ENCODE measurements around the gene CD47. TPM values are rescaled to one million over a fixed set of nuclear protein-coding genes. Genes with fewer than 3 reads are reported as not detected.
A peak's percentile ranks its signal among the peaks of the same experiment; 100 is the strongest.

The CD47 gene
- total RNA-seq = 10 to 100 TPM; 88.7 to 91.6 TPM

DNA sequence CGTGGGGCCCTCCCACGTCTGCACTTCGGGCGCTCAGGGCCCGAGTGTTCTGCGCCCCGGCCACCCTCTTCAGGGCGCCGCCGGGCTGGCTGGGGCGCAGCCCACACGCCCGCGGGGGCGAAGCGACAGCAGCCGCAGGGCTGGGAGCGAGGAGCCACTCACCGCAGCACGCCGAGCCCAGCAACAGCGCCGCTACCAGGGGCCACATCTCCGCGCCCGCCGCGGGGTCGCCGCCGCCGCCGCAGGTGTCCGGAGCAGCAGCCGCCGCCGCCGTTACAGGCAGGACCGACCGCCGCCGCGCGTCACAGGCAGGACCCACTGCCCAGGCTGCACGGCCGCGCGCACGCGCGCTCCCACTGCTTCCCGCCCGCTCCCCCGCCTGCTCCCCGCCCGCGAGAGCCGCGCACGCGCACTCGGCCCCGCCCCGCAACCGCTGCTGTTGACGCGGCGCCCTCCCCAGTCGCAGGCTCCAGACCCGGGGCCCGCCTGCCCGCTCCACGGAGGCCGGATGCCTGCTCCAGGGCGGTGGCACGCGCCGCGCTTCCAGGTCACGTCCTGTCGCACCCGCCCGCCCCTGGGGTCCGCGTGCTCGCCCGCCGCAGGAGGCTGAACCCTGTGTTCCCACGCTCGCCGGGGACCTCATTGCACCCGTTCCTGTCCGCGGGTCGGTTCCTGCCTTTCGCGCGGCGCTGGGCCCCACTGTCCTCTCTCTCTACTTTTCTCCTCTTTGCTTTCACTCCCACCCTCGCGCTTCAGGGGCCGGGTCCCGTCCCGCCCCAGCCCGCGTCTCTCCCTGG is at the start of gene CD47:
Gene CD47 (minus strand): TSS at position 331 of the 797 bp plus-strand sequence. CDS start 123 bp downstream, at position 208.
- CTCF ChIA-PET = interaction anchor here (2.6 kb wide), 1 partner anchor 33 kb away, joined by 12 read pairs; no protein-coding TSS in a partner anchor
- POLR2A ChIA-PET = interaction anchor here (0.8 to 13.4 kb wide), 16 partner anchors 9 to 205 kb away, joined by 3 to 161 read pairs (median 6); partner anchors contain the start of gene HHLA2
- Mint-ChIP-seq H3K36me3 (ENCODE audit: low read depth) (peaks cover 9% of the 10 kb centered on the region), H3K27ac (peak within 1 kb of the TSS; percentile 99), H3K4me3 (no peak within 1 kb of the TSS), H3K9me3 (peaks cover 2% of the 10 kb centered on the region), H3K4me1 (ENCODE audit: low read depth) (peaks cover 33% of the 10 kb centered on the region), H3K27me3 (no peaks in the 10 kb centered on the region)
- TF ChIP-seq CTCF (IDR thresholded peaks at IDR 0.05) = no peak
- DNase-seq (peak; percentile 93), ATAC-seq (peak; percentile 68)
- intact Hi-C loops (cut with micrococcal nuclease) = no loop called here

- ChIA-PET CTCF (interaction anchor here (1.2 to 1.6 kb wide), 3 partner anchors 12 to 88 kb away, joined by 3 to 5 read pairs (median 5); no protein-coding TSS in a partner anchor), POLR2A (interaction anchor here (0.7 to 3.1 kb wide), 4 partner anchors 10 to 48 kb away, joined by 3 to 8 read pairs (median 6); no protein-coding TSS in a partner anchor)
- Mint-ChIP-seq H3K4me3 (no peak overlapping the region), H3K36me3 (ENCODE audit: low read depth) (peaks cover 88% of the 10 kb centered on the region), H3K9me3 (peaks cover 4% of the 10 kb centered on the region), H3K4me1 (ENCODE audit: low read depth) (peaks cover 56% of the 10 kb centered on the region), H3K27me3 (no peaks in the 10 kb centered on the region), H3K27ac (no peak overlapping the region)
- intact Hi-C loops (cut with micrococcal nuclease) = no loop called here
- TF ChIP-seq CTCF (IDR thresholded peaks at IDR 0.05) = no peak
- DNase-seq (no peak), ATAC-seq (no peak)
Observed at GRCh38 chr3:108137460-108137814, 46.6 kb upstream of the CD47 start.

DNA sequence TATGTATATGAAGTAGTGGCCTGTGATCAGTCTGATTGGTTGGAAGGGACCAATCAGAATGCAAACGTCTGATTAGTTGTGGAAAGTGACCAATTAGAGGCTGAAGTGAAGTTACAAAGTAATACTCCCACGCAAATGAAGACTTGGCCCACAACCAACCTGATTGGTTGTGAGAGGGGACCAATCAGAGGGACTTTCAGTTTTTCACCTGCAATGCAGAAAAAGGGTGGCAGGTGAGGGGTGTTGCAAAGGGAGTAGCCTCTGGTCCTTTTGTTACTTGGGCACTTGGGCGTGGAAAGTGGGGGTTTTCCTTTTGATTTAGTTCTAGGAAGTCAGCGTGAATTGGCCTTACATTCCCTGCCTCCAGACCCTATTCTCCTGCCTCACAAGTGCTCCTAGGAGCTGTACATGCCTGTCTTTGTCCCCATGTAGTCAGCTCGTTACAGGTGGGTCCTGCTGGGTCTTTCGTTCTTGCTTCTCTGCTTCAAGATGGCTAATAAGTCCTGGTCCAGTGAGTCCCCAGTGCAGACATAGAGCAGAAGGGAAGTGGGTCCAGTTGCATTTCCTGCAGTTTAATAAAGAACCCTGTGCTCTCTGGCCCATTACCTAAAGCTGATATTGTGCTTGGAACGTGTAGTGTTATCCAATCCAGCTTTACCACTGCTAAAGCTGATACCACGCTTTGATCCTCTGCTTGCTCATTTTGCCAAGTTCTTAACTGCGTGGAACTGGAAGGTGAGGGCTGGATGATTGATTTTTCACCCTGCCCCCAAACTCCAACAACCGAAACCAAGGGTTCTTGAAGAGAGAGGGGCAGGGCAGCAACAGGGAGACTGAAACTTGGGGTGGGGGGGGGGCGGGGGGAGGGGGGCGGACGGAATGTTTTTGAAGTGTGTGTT is 46.0 kb upstream of the CD47 start:
- intact Hi-C loops (cut with micrococcal nuclease) = no loop called here
- no peak for ATAC-seq
- ChIA-PET CTCF (interaction anchor here (1.1 to 1.6 kb wide), 4 partner anchors 11 to 209 kb away, joined by 3 to 5 read pairs (median 4); no protein-coding TSS in a partner anchor), POLR2A (interaction anchor here (0.7 to 3.1 kb wide), 4 partner anchors 9 to 47 kb away, joined by 3 to 8 read pairs (median 6); no protein-coding TSS in a partner anchor)
- no peak for DNase-seq
- no peak overlapping the region for H3K4me3 Mint-ChIP-seq
- H3K27me3 Mint-ChIP-seq = no peaks in the 10 kb centered on the region
- peak overlapping the region; percentile 7 for H3K27ac Mint-ChIP-seq
- peaks cover 62% of the 10 kb centered on the region for H3K4me1 Mint-ChIP-seq (ENCODE audit: low read depth)
- peaks cover 1% of the 10 kb centered on the region for H3K9me3 Mint-ChIP-seq
- peaks cover 88% of the 10 kb centered on the region for H3K36me3 Mint-ChIP-seq (ENCODE audit: low read depth)
- no peak for TF ChIP-seq CTCF (IDR thresholded peaks at IDR 0.05)

- no peak for DNase-seq
- peak; percentile 24 for ATAC-seq
- Mint-ChIP-seq H3K9me3 (peaks cover 1% of the 10 kb centered on the region), H3K27me3 (no peaks in the 10 kb centered on the region), H3K36me3 (ENCODE audit: low read depth) (peaks cover 94% of the 10 kb centered on the region), H3K4me1 (ENCODE audit: low read depth) (peaks cover 77% of the 10 kb centered on the region), H3K4me3 (peak overlapping the region; percentile 43), H3K27ac (peak overlapping the region; percentile 87)
- POLR2A ChIA-PET = interaction anchor here (0.9 to 1.8 kb wide), 4 partner anchors 22 to 67 kb away, joined by 3 to 7 read pairs (median 4); no protein-coding TSS in a partner anchor
- CTCF ChIA-PET = interaction anchor here (1.2 to 2.0 kb wide), 2 partner anchors 19 to 343 kb away, joined by 3 to 9 read pairs; no protein-coding TSS in a partner anchor
- intact Hi-C loops (cut with micrococcal nuclease) = no loop called here
- no peak for TF ChIP-seq CTCF (IDR thresholded peaks at IDR 0.05)
Observed at GRCh38 chr3:108134555-108134880, 43.7 kb upstream of the CD47 start.

Measured in activated CD8-positive, alpha-beta T cell treated with anti-CD3 and anti-CD28 coated beads for 36 hours (primary cell).